ENCODE results near the gene BTBD9.

DNA sequence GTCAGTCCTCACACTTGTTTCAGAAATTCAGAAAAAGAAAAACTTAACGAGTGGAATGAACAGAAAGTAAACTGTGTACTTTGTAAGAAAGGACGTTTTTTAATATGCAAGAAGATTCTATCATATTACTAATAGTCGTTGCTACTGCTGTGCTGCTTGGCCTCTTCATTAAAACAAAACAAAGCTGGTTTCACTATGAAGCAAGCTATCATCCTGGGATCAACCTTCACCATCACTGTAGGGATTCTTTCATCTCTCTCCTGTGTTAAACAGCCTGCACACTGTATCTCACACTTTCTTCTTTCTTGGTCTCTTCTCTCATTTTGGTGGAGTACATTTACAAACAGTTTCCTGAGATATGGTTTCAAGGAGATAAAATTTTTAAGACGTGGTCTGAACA is 284.2 kb downstream of the BTBD9 start:
- TF ChIP-seq, protein P1, sequence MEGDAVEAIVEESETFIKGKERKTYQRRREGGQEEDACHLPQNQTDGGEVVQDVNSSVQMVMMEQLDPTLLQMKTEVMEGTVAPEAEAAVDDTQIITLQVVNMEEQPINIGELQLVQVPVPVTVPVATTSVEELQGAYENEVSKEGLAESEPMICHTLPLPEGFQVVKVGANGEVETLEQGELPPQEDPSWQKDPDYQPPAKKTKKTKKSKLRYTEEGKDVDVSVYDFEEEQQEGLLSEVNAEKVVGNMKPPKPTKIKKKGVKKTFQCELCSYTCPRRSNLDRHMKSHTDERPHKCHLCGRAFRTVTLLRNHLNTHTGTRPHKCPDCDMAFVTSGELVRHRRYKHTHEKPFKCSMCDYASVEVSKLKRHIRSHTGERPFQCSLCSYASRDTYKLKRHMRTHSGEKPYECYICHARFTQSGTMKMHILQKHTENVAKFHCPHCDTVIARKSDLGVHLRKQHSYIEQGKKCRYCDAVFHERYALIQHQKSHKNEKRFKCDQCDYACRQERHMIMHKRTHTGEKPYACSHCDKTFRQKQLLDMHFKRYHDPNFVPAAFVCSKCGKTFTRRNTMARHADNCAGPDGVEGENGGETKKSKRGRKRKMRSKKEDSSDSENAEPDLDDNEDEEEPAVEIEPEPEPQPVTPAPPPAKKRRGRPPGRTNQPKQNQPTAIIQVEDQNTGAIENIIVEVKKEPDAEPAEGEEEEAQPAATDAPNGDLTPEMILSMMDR (IDR thresholded peaks at IDR 0.05; ENCODE audit: low read depth, low read length, poor library complexity, severe bottlenecking): no peak
- TF ChIP-seq EZH2phosphoT487 (IDR thresholded peaks at IDR 0.05; ENCODE audit: borderline replicate concordance, low read length): no peak

Data from DOHH2 (cell line).